ENCODE results near the gene COL2A1. TPM values are rescaled to one million over a fixed set of nuclear protein-coding genes. Genes with fewer than 3 reads are reported as not detected.
A peak's percentile ranks its signal among the peaks of the same experiment; 100 is the strongest.

COL2A1 gene
- total and polyA plus RNA-seq, 9 donors, result 0.05 to 1.5 (median 1.1) TPM; not detected in 1

- no peak for DNase-seq
- no peaks in the 10 kb centered on the region for H3K36me3 ChIP-seq
- TF ChIP-seq EP300 (IDR thresholded peaks at IDR 0.05) (no peak), CTCF (IDR thresholded peaks at IDR 0.05) (no peak), POLR2A (IDR thresholded peaks at IDR 0.05) (no peak)
- intact Hi-C loops (cut with DNase I), result no loop called here
- H3K4me3 ChIP-seq, result no peak overlapping the region
- no peaks in the 10 kb centered on the region for H3K27me3 ChIP-seq
- H3K9me3 ChIP-seq, result no peaks in the 10 kb centered on the region
- 90 to 99% (median 95%) methylated on average over 5 of the region's 5 CpGs for WGBS, 3 donors
- H3K4me1 ChIP-seq (ENCODE audit: insufficient read depth), result no peaks in the 10 kb centered on the region
- H3K27ac ChIP-seq, result no peak overlapping the region
Measured at GRCh38 chr12:47983541-47984115, 20.6 kb downstream of the COL2A1 start.

- no peaks in the 10 kb centered on the region for H3K9me3 ChIP-seq
- intact Hi-C loops (cut with DNase I), result no loop called here
- DNase-seq, result peak in 1 of 5 donors; percentile 13
- no peak overlapping the region for H3K27ac ChIP-seq
- no peaks in the 10 kb centered on the region for H3K36me3 ChIP-seq
- H3K4me3 ChIP-seq, result no peak overlapping the region
- H3K4me1 ChIP-seq (ENCODE audit: insufficient read depth), result no peaks in the 10 kb centered on the region
- WGBS, 3 donors, result 90 to 94% (median 94%) methylated on average over 11 of the region's 11 CpGs
- TF ChIP-seq EP300 (IDR thresholded peaks at IDR 0.05) (no peak), POLR2A (IDR thresholded peaks at IDR 0.05) (no peak), CTCF (IDR thresholded peaks at IDR 0.05) (no peak)
- H3K27me3 ChIP-seq, result no peaks in the 10 kb centered on the region
Measured at GRCh38 chr12:47982770-47983169, 21.5 kb downstream of the COL2A1 start.

GRCh38 chr12:47982311-47982710, 22.0 kb downstream of the COL2A1 start:
- DNase-seq, result no peak
- Histone ChIP-seq H3K9me3 (no peaks in the 10 kb centered on the region), H3K36me3 (no peaks in the 10 kb centered on the region), H3K4me3 (no peak overlapping the region), H3K4me1 (ENCODE audit: insufficient read depth) (no peaks in the 10 kb centered on the region), H3K27me3 (no peaks in the 10 kb centered on the region), H3K27ac (no peak overlapping the region)
- TF ChIP-seq CTCF (IDR thresholded peaks at IDR 0.05) (no peak), POLR2A (IDR thresholded peaks at IDR 0.05) (no peak), EP300 (IDR thresholded peaks at IDR 0.05) (no peak)
- 77 to 81% (median 79%) methylated on average over 5 of the region's 5 CpGs for WGBS, 3 donors
- intact Hi-C loops (cut with DNase I), result no loop called here

- no peaks in the 10 kb centered on the region for H3K4me1 ChIP-seq (ENCODE audit: insufficient read depth)
- no peaks in the 10 kb centered on the region for H3K36me3 ChIP-seq
- H3K9me3 ChIP-seq, result no peaks in the 10 kb centered on the region
- DNase-seq, result peak in 1 of 5 donors; percentile 34
- no peak overlapping the region for H3K27ac ChIP-seq
- 65 to 70% (median 67%) methylated on average over 20 of the region's 20 CpGs for WGBS, 3 donors
- intact Hi-C loops (cut with DNase I), result no loop called here
- no peak overlapping the region for H3K4me3 ChIP-seq
- TF ChIP-seq CTCF (IDR thresholded peaks at IDR 0.05) (no peak), EP300 (IDR thresholded peaks at IDR 0.05) (no peak), POLR2A (IDR thresholded peaks at IDR 0.05) (no peak)
- no peaks in the 10 kb centered on the region for H3K27me3 ChIP-seq
Measured at GRCh38 chr12:47981496-47982260, 22.6 kb downstream of the COL2A1 start.
